GM12891 (cell line): ENCODE measurements around the gene MT3.

Source experiments
- POLR2A ChIP-seq: IDR thresholded peaks from 2 replicates; pipeline ENCODE4 v1.6.1; 2011; ENCODE audit warnings: low read depth, low read length, control low read depth
- POLR2AphosphoS5 ChIP-seq: IDR thresholded peaks from 2 replicates; pipeline ENCODE4 v1.6.1; 2011; ENCODE audit warnings: low read depth, low read length, control low read depth

- no peak for TF ChIP-seq POLR2AphosphoS5
- no peak for TF ChIP-seq POLR2A
Observed at GRCh38 chr16:56610017-56610608, 20.8 kb downstream of the MT3 start.
